Motor neuron (in vitro differentiated cells): ENCODE data around the gene CSTF3. TPM values are rescaled to one million over a fixed set of nuclear protein-coding genes. Genes with fewer than 3 reads are reported as not detected.
A peak's percentile ranks its signal among the peaks of the same experiment; 100 is the strongest.

Experiments
- ATAC-seq, 8 experiments: fragments of 200-7000 bp; cut with Tn5 transposase; replicated peaks in 6 of 8; 2 replicates each; pipeline ENCODE4 v1.8.0; 2021; ENCODE audit warnings: mild to moderate bottlenecking in 8 of 8, moderate library complexity in 8 of 8
- H3K27ac ChIP-seq, 2 donors: fragments of 250-450 bp; sonication (Bioruptor Pico); 2 replicates each; pipeline ENCODE4 v1.9.0; 2021; ENCODE audit warnings: antibody characterized with exemption in 2 of 2, mild to moderate bottlenecking in 2 of 2, moderate library complexity in 1 of 2
- H3K4me1 ChIP-seq, 2 donors: fragments of 250-450 bp; sonication (Bioruptor Pico); replicated peaks in 1 of 2; 2 replicates each; pipeline ENCODE4 v1.6.1; 2021; ENCODE audit warnings: antibody characterized with exemption in 2 of 2, mild to moderate bottlenecking in 2 of 2, moderate library complexity in 1 of 2
- H3K4me3 ChIP-seq, 5 donors: fragments of 250-450 bp; sonication (Bioruptor Pico); 2 replicates each; pipeline ENCODE4 v1.9.0; 2021; ENCODE audit warnings: antibody characterized with exemption in 5 of 5, mild to moderate bottlenecking in 5 of 5, moderate library complexity in 4 of 5
- WGBS, 10 experiments: fragments of 450-650 bp; shearing (Covaris generic); methylation state at CpG; one replicate each; pipeline ENCODE4 v1.0.0; 2022; 5-methylcytosine and 5-hydroxymethylcytosine counted together
- in situ Hi-C, 9 experiments: fragments of 400-800 bp; cut with MboI; loops; one replicate each; pipeline ENCODE4 v1.15.0; 2021; ENCODE audit warnings: low sequenced_read_pairs in 9 of 9, low pct_unique_long_range_greater_than_20kb in 2 of 9; ENCODE audit not compliant: unreplicated experiment in 9 of 9
- total RNA-seq, 8 experiments: library from RNA; unstranded; fragments of 300-600 nt; gene quantifications; 2 replicates each; pipeline versions ENCODE4 v1.2.3 to v1.2.4, GENCODE V29; 2022

Gene CSTF3
- 10 to 100 TPM; 45.1 to 85.8 (median 67.4) TPM for total RNA-seq

- H3K27ac ChIP-seq: peak within 1 kb of the TSS; percentile 87 to 94
- peak within 1 kb of the TSS; percentile 66 to 93 (median 68) for H3K4me3 ChIP-seq
- in situ Hi-C loops: loop anchor here in 5 of 9 experiments (10.0 to 25.0 kb wide), 3 partner anchors 163 to 526 kb away; no protein-coding TSS in a partner anchor
- peaks cover 5 to 12% of the 10 kb centered on the region in 2 donors for H3K4me1 ChIP-seq
- 0 to 15% (median 2%) methylated on average over 1 to 34 of the region's 40 CpGs; no CpG with 5 or more reads in 1 of the 10 experiments for WGBS, 10 experiments
- ATAC-seq: peak; percentile 96 to 99 (median 98)
Observed at GRCh38 chr11:33161120-33162005, at the start of gene CSTF3. Gene CSTF3 (minus strand): TSS chr11:33161480. CDS start chr11:33161325, 155 bp downstream.

- Histone ChIP-seq H3K4me3 (no peak overlapping the region), H3K27ac (no peak overlapping the region), H3K4me1 (no peaks in the 10 kb centered on the region)
- in situ Hi-C loops: no loop called here
- ATAC-seq: no peak
- 60 to 100% (median 100%) methylated on average over 1 of the region's 1 CpG; no CpG with 5 or more reads in 1 of the 10 experiments for WGBS, 10 experiments
Observed at GRCh38 chr11:33208150-33208549, 46.9 kb upstream of the CSTF3 start.

- in situ Hi-C loops: no loop called here
- no peak overlapping the region for H3K4me3 ChIP-seq
- H3K4me1 ChIP-seq: no peaks in the 10 kb centered on the region
- 14 to 100% (median 71%) methylated on average over 1 to 3 of the region's 4 CpGs; no CpG with 5 or more reads in 3 of the 10 experiments for WGBS, 10 experiments
- peak in 4 of 8 experiments; percentile 32 to 93 (median 74) for ATAC-seq
- no peak overlapping the region for H3K27ac ChIP-seq
Observed at GRCh38 chr11:33207408-33207985, 46.2 kb upstream of the CSTF3 start.

GRCh38 chr11:33197915-33198727, 36.8 kb upstream of the CSTF3 start:
- Histone ChIP-seq H3K27ac (no peak overlapping the region), H3K4me3 (no peak overlapping the region), H3K4me1 (peaks cover 0 to 8% of the 10 kb centered on the region in 2 donors)
- ATAC-seq: no peak
- in situ Hi-C loops: no loop called here
- 60 to 100% (median 89%) methylated on average over 1 to 11 of the region's 14 CpGs for WGBS, 10 experiments

- 7 to 81% (median 24%) methylated on average over 2 to 4 of the region's 4 CpGs for WGBS, 10 experiments
- in situ Hi-C loops: no loop called here
- Histone ChIP-seq H3K27ac (peak overlapping the region in 1 of 2 donors; percentile 32), H3K4me3 (no peak overlapping the region), H3K4me1 (peaks cover 0 to 8% of the 10 kb centered on the region in 2 donors)
- ATAC-seq: peak in 5 of 8 experiments; percentile 88 to 96 (median 95)
Observed at GRCh38 chr11:33195462-33196173, 34.3 kb upstream of the CSTF3 start.

- 46 to 100% (median 86%) methylated on average over 2 to 4 of the region's 4 CpGs for WGBS, 10 experiments
- H3K4me3 ChIP-seq: no peak overlapping the region
- in situ Hi-C loops: no loop called here
- ATAC-seq: no peak
- H3K27ac ChIP-seq: no peak overlapping the region
- peaks cover 0 to 8% of the 10 kb centered on the region in 2 donors for H3K4me1 ChIP-seq
Observed at GRCh38 chr11:33194455-33194854, 33.2 kb upstream of the CSTF3 start.

GRCh38 chr11:33191467-33191866, 30.2 kb upstream of the CSTF3 start:
- ATAC-seq: peak in 3 of 8 experiments; percentile 44 to 93 (median 83)
- H3K4me1 ChIP-seq: peaks cover 11 to 20% of the 10 kb centered on the region in 2 donors
- H3K4me3 ChIP-seq: no peak overlapping the region
- H3K27ac ChIP-seq: no peak overlapping the region
- in situ Hi-C loops: no loop called here

- in situ Hi-C loops: no loop called here
- Histone ChIP-seq H3K4me3 (peak overlapping the region in 2 of 5 donors; percentile 11 to 20), H3K27ac (peak overlapping the region; percentile 56 to 63), H3K4me1 (peaks cover 11% of the 10 kb centered on the region in 2 donors)
- WGBS, 10 experiments: 0 to 48% (median 14%) methylated on average over 2 to 8 of the region's 8 CpGs; no CpG with 5 or more reads in 1 of the 10 experiments
- peak; percentile 41 to 95 (median 79) for ATAC-seq
Observed at GRCh38 chr11:33187998-33188722, 26.9 kb upstream of the CSTF3 start.

GRCh38 chr11:33185756-33186155, 24.5 kb upstream of the CSTF3 start:
- in situ Hi-C loops: no loop called here
- WGBS, 10 experiments: 50 to 100% (median 87%) methylated on average over 1 of the region's 1 CpG; no CpG with 5 or more reads in 4 of the 10 experiments

GRCh38 chr11:33182246-33182878, 21.1 kb upstream of the CSTF3 start:
- Histone ChIP-seq H3K4me1 (no peaks in the 10 kb centered on the region), H3K27ac (no peak overlapping the region), H3K4me3 (no peak overlapping the region)
- in situ Hi-C loops: no loop called here
- WGBS, 10 experiments: 10 to 97% (median 74%) methylated on average over 1 to 3 of the region's 3 CpGs; no CpG with 5 or more reads in 4 of the 10 experiments
- ATAC-seq: no peak

More at GRCh38 chr11:33185756-33186155, 24.5 kb upstream of the CSTF3 start:
- H3K4me3 ChIP-seq: no peak overlapping the region
- H3K27ac ChIP-seq: no peak overlapping the region
- ATAC-seq: no peak
- H3K4me1 ChIP-seq: peaks cover 11% of the 10 kb centered on the region in 2 donors

- Histone ChIP-seq H3K4me3 (no peak overlapping the region), H3K4me1 (no peaks in the 10 kb centered on the region), H3K27ac (no peak overlapping the region)
- peak in 2 of 8 experiments; percentile 92 to 95 for ATAC-seq
- WGBS, 10 experiments: 29 to 95% (median 77%) methylated on average over 1 to 3 of the region's 3 CpGs; no CpG with 5 or more reads in 1 of the 10 experiments
- in situ Hi-C loops: loop anchor here in 1 of 9 experiments (10.0 kb wide), 1 partner anchor 65 kb away; no protein-coding TSS in a partner anchor
Observed at GRCh38 chr11:33179348-33179803, 18.1 kb upstream of the CSTF3 start.
